ENCODE measurements around the gene SOX30.
"Not testable (repeated sequence)": the region's sequence is repeated elsewhere in the genome, so short reads cannot be mapped to it uniquely, and the experiment has no call there.

SOX30 gene

DNA sequence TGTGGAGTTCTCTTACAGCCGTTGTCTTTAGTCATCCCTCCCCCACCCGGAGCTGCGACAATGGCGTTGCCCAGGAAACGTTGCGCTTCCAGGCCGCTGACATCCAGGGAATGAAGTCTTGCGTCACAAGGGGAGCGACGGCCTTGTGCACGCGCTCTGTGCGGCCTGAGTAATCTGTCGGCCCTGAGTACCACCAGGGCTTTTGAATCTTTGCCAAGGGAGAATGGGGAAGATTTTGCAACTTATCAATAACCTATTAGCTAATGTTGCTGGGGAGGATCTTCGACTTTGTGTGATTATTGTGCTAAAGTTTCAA lies at the start of gene SOX30:
Gene SOX30 (minus strand): TSS at position 62 of the 316 bp plus-strand sequence. CDS start 360 bp downstream, outside the sequence.
- no peak for DNase-seq (ENCODE audit: low read depth, low spot score)

DNA sequence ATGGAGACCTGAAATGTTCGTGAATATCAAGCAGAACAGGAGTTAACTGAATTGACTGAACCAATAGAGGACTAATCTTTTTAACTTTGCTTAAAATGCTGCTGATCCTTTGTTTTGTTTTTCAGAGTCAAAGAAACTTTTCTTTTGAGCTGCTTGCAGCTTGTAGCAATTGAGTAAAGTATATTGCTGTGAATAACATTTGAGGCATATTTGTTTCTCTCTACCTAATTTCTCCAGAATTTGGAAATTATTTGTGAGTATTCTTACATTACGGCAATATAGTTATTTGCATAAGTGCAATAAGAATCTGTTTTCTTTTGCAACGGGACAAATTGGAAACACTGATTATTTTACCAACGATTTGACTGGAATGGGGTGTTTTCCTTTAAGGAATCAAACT lies 46.4 kb upstream of the SOX30 start:
- not testable (repeated sequence) for DNase-seq (ENCODE audit: low read depth, low spot score)

DNA sequence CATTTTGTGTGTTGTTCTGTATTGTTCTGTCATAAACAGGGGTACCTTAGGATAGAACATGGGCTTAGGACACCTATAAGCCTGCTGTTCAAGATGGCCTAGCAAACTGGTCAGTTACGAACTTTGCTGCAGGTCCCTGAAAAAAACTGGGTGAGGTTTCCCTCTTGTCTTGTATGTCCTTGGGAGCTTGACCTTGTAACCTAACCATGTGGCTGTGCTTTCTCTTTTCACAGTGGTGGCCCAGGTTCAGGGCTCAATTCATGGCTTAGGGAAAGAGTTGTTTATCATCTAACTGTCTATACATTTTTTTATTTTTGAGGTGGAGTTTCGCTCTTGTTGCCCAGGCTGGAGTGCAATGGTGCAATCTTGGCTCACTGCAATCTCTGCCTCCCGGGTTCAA lies 43.9 kb upstream of the SOX30 start:
- DNase-seq (ENCODE audit: low read depth, low spot score): not testable (repeated sequence)

DNA sequence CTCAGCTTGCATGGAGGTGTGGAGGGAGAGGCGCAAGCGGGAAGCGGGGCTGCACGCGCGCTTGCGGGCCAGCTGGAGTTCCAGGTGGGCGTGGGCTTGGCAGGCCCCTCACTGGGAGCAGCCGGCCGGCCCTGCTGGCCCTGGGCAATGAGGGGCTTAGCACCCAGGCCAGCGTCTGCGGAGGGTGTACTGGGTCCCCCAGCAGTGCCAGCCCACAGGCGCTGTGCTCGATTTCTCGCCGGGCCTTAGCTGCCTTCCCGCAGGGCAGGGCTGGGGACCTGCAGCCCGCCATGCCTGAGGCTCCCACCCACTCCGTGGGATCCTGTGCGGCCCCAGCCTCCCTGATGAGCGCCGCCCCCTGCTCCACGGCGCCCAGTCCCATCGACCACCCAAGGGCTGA lies 41.6 kb upstream of the SOX30 start:
- DNase-seq (ENCODE audit: low read depth, low spot score): not testable (repeated sequence)

DNA sequence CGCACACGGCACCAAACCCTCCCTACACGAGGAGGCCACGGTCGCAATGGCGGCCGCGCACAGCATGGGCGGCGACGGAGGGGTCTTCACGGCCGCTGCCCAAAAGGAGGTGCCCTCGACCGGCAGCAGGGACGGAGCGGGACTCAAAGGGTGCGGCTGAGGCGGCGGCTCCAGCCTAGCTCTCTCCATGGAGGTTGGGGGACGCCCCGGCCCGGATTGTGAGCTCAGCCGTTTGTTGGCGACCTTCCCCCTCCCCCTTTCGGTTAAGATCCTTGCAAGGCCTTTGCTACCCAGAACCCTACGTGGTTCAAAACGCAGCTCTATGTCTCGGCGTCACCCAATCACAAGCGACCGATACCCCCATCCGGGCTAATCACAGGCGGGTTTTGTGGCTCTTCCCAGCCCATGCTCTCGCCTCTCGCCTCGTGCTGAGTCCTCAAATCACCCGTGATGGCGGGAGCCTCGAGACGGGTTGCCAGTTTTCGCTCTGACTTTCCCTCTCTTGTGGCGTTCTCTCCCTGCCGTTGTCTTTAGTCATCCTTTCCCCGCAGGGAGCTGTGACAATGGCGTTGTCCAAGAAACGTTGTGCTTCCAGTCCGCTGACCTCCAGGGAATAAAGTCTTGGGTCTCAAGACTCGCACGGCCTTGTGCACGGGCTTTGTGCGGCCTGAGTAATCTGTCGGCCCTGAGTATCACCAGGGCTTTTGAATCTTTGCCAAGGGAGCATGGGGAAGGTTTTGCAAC lies 38.6 kb upstream of the SOX30 start:
- no peak for DNase-seq (ENCODE audit: low read depth, low spot score)

DNA sequence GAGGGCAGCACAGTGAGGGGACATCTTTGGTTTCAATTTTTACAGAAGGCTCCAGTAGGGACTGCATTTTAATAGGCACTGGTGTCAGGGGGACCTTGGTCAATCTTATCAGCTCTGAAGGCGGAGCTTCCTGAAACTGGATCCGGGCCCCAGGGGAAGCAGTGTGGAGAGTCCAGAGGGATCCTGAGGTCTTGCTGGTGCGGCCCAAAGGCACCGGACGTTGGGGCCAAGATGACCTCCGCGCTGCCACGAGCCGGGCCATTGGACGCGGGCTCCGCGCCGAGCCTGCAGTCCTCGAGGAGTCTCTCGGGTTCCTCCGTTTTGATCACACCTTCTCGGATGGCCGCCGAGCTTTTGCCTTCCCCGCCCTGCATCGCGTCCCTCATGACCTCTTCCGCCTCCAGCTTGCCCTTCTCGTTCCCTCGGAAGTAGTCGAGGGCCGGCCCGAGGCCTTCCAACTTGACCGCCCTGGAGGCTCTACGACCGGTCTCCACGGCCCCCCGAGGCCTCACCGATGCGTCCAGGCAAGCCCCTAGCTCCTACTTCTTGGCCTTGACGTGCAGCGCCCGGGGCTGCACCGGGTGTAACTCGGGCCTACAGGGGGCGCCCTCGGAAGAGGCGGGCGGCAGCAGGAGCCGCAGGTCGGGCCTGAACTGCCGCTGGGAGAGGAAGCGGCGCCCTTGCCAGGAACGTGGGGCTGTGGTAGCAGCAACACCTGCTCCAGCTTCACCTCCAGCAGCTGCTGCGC lies 37.9 kb upstream of the SOX30 start:
- no peak for DNase-seq (ENCODE audit: low read depth, low spot score)

DNA sequence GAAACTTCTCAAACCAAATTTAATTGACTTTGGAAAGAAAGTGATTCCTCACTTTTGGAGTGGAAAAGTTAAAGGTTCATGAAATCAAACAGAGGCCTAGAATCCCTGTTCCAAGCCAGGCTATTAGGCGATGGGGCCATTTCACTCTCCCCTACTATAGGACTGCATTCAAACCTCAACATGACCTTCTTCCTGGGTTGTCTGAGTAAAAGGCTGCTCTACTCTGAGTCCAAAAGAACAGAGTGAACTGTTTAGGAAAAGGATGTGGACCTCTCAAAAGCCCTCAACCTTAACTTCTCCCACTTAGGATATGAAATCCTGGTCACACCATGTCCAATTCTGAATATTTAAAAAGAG lies 34.9 kb upstream of the SOX30 start:
- no peak for DNase-seq (ENCODE audit: low read depth, low spot score)

DNA sequence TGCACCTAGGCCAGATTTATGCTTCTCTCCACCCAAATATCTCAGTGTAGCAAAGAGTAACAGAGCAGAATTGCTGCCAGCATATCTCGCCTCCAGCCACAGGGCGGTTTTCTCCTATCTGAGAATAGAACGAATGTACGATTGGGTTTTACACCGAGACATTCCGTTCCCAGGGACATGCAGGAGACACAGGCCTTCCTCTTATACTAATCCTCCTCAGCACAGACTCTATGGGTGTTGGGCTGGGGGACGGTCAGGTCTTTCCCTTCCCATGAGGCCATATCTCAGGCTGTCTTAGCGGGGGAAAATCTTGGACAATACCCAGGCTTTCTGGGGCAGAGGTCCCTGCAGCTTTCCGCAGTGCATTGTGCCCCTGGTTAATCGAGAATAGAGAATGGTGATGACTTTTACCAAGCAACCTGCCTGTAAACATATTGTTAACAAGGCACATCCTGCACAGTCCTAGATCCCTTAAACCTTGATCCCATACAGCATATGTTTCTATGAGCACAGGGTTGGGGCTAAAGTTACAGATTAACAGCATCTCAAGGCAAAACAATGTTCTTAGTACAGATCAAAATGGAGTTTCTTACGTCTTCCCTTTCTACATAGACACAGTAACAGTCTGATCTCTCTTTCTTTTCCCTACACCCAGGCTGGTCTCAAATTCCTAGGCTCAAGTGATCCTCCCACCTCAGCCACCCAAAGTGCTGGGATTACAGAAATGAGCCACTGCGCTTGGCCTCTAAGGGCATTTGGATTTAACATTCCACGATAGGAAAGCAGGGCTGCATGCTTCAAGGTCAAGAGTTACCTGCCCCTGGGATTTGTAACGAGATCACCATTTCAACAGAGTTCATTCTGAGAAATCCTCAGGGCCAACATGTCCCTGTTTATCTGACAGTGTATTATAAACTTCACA lies 34.3 kb upstream of the SOX30 start:
- not testable (repeated sequence) for DNase-seq (ENCODE audit: low read depth, low spot score)

DNA sequence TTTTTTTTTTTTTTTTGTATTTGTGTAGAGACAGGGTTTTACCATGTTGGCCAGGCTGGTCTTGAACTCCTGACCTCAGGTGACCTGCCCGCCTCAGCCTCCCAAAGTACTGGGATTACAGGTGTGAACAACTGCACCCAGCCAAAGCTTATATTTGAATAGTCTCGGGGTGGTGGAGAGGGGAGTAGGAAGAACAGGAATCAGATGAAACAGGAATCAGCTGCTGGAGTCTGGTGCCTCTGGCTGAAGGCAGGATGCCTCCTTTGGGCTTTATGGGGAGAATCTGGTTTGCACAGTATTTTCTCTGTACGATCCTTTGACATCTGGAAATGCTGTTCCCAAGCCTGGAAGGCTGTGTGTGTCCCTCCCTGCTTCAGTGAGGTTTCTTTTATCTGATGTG lies 30.0 kb upstream of the SOX30 start:
- no peak for DNase-seq (ENCODE audit: low read depth, low spot score)

DNA sequence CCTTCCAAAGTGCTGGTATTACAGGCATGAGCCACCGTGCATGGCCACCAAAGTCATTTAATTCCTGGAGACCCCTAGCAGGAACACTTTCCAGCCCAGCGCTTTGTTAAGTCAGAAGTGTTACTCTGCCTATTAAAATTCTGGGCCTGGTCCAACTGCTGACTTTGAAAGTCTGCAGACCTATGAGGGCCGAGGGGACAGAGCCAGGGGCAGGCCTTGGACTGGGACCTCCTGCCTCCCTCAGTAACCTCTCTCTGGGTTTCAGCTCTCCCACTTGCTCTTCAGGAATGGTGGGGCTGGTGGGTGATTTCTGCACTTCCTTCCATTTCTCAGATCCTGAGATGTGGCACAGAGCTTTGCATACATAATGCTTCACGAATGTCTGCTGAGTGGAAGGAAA lies 28.8 kb upstream of the SOX30 start:
- no peak for DNase-seq (ENCODE audit: low read depth, low spot score)

DNA sequence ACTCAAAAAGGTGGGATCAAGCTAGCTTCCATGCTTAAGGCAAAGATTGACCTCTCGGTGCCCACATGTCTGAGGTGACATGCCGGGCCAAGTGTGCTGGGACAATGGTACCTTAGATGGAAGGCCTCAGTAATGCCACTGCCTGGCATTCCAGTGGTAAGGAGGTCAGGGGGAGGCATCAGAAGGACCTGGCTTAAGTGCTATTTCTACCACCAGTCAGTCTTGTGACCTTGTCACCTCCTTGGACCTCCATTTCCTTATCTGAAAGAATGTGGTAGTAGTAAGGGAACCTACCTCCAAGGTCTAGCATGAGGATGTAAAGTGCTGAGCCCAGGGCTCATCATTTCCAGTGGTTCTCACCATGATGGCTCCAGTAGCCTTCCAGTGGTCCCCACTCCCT lies 28.0 kb upstream of the SOX30 start:
- no peak for DNase-seq (ENCODE audit: low read depth, low spot score)

DNA sequence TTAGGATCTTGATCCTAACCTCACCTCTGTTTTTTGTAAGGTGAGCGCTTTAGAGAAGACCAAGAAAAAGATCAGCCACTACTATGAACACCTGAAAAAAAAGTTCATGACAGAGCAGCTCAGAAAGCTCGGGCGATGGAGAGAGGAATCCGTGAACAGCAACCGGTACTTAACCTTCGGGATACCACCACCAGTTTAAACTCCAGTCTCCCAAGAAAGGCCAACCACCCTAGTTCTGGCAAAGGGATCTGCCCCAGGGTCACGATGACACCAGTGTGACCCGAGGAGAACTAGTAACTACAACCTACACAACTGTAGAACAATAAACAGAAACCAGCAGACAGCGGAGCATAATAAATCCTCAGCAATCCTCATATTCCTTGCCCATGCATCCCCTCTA lies 27.6 kb upstream of the SOX30 start:
- DNase-seq (ENCODE audit: low read depth, low spot score): no peak

DNA sequence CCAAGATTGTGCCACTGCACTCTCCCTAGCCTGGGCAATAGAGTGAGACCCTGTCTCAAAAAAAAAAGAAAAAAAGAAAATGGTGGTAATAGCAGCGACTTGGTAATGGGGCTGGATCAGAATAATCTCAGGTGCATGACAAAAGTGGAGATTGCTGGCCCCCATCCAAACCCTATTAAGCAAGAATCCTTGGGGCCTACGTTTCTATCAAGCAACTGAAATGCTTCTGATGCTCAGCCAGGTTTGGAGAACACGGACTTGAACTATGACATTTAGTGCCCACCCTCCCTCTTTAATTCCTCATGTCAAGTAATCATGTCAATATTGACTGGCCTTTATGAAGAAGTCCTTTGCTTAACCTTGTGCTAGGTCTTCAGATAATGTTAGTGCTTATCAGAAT lies 25.7 kb upstream of the SOX30 start:
- no peak for DNase-seq (ENCODE audit: low read depth, low spot score)

DNA sequence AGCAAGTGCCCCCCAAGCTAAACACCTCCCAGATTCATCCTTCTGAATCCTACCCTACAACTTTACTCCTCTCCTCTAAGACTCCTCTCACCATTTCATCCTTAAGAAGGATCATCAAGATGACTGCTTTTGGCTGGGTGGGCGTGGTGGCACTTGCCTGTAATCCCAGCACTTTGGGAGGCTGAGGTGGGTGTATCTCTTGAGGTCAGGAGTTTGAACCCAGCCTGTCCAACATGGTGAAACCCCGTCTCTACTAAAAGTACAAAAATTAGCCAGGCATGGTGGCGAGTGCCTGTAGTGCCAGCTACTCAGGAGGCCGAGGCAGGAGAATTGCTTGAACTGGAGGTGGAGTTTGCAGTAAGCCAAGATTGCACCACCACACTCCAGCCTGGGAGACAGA lies 22.1 kb upstream of the SOX30 start:
- DNase-seq (ENCODE audit: low read depth, low spot score): not testable (repeated sequence)

DNA sequence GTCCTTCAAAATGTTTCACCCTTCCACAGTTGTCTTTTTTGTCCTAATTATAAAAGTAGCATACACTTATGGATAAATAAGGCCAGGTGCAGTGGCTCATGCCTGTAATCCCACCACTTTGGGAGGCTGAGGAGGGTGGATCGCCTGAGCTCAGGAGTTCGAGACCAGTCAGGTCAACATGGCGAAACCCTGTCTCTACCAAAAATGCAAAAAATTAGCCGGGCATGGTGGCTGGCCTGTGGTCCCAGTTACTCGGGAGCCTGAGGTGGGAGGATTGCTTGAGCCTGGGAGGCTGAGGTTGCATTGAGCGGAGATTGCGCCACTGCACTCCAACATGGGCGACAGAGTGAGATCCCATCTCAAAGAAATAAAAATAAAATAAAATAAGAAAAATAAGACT lies 20.7 kb upstream of the SOX30 start:
- DNase-seq (ENCODE audit: low read depth, low spot score): no peak

DNA sequence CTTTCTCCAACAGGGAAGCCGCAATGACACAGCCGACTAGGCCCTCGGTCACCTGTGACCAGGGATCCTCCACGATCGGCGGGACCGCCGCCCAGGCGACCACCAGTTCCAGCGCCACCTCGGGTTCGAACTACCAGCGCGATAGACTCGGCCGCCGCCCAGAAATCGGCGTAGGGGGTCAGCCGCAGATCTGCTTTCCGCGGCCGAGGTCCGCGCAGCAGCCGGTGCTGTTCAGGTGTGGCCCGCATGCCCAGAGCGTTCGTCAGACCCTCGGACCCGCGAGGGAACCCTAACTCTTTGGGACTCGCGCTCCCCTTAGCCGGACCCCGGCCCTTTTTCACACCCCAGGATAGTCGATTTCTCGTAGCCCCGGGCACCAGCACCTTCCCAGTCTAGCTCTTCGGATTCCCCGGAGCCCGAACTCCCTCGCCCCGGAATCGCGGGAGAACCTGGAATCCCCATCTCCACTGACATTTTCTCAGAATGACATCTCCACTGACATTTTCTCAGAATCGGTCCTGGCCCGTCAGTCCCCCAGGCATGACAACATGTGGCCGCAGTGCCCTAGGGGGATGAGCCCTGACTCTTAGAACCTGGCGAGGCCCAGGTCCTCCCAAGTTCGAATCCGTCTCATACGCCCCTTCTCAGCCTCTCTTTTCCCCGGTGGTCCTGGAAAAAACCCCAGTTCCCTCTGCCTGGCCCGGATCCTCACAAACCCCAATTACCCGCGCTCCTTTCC lies 19.5 kb upstream of the SOX30 start:
- no peak for DNase-seq (ENCODE audit: low read depth, low spot score)

DNA sequence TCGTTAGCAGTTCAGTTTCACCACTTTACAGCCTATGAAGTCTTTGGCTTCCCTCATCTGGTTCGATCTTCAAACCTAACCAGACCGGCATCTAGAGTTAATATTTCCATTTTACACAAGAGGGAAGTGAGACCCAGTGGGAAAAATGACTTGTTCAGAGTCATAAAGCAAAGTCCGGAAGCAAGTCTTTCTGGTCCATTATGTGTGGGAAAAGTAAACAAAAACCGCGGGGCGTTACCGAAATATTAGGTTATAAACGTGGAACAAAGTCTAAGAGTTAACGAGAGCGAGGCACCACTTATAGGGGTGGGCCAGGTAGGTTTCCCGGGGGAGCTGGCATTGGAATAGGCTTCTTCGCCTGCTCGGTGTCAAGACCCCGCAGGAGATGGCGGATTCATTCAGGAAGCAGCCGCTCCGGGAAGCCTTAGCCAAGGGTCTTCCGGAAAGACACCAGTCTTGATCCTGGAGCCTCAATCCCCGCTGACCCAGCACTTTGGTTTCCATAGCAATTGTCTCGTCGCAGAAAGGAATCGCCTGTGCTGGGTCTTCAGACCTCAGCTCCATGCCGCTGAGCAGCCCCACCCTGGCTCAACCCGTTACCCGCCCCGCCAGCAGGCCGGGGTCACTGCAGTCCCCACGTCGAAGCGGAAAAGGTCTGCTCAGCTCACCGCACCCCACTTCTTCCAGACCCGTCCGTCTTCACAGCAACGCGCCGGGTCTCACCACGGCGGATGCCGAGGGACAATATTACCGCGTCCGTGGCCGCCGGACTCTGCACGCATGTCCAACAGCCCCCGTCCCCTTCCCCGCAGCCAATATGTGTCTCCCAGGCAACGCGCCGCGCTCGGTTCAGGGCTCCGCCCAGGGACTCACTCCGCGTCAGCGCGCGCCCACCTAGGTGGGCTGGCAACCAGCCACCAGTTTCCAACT lies 18.7 kb upstream of the SOX30 start, which contains the start of gene C5orf52:
Gene C5orf52 (plus strand): TSS at position 872 of the 930 bp plus-strand sequence. CDS start 82 bp downstream, outside the sequence.
- DNase-seq (ENCODE audit: low read depth, low spot score): no peak

DNA sequence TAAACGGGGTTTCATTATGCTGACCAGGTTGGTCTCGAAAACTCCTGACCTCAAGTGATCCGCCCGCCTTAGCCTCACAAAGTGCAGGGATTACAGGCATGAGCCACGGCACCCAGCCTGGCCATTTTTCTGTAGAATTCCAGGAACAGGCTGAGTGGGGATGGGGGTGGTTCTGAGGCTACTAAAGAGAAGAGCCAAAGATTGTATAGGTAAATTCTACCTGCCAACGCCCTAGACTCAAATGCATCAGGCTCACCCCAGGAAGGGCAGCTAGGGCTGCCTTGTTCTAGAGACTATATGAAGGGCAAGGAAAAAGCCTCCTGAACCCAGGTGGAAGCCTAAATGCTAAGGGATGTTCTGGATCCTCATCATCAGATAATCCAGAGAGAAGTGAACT lies 17.5 kb upstream of the SOX30 start:
- DNase-seq (ENCODE audit: low read depth, low spot score): no peak

DNA sequence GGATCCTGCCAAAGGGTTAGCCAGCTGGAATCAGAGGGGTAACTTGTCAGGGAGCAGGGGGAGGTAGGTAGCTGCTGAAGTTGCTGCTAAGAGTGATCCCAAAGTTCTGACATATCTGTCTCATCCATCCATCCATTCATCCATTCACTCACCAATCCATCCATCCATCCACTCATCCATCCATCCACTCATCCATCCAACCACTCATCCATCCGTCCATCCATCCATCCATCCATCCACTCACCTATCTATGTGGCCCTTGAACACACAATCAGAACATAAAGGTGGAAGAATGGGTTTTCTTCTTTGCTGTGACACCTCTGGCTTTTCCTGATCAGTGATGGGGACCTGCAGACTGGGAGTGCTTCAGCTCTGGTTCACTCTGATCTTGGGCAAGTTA lies 16.1 kb upstream of the SOX30 start:
- no peak for DNase-seq (ENCODE audit: low read depth, low spot score)

DNA sequence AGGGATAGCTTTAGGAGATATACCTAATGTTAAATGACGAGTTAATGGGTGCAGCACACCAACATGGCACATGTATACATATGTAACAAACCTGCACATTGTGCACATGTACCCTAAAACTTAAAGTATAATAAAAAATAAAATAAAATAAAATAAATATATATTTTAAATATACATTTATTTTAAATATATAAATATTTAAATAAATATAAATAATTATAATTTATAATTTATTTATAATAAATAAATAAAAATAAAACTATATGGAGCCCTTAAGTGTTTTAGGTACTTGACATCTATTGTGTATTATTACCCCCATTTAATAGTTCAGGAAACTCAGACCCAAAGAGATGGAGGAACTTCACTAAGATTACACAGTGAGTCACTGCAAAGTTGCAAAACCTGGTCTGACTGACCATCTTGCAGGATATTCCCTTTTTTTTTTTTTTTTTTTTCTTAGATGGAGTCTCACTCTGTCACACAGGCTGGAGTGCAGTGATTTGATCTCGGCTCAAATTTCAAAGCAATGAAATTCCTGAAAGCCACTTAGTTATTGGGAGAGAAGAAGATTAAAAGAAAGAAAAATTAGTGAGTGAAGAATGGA lies 13.3 kb upstream of the SOX30 start:
- no peak for DNase-seq (ENCODE audit: low read depth, low spot score)
